Hematopoietic multipotent progenitor cell (in vitro differentiated cells): ENCODE data around the gene OBP2B. TPM values are rescaled to one million over a fixed set of nuclear protein-coding genes. Genes with fewer than 3 reads are reported as not detected.
A peak's percentile ranks its signal among the peaks of the same experiment; 100 is the strongest.
"Not testable (repeated sequence)": the region's sequence is repeated elsewhere in the genome, so short reads cannot be mapped to it uniquely, and the experiment has no call there.

Experiments used
- DNase-seq, 3 donors: peaks; one replicate each; pipeline ENCODE4 v3.0.0-alpha.2; 2011 to 2015; ENCODE audit warnings: low read depth in 2 of 3, low spot score in 2 of 3
- total RNA-seq: library from RNA; depleted of rRNA; stranded (reverse); fragments of >200 nt; gene quantifications from one replicate; pipeline ENCODE4 v1.2.3, GENCODE V29; 2012

The OBP2B gene
- not detected for total RNA-seq

- DNase-seq: not testable (repeated sequence)
Measured at GRCh38 chr9:133208880-133209300, at the start of gene OBP2B. Gene OBP2B (minus strand): TSS chr9:133209250. CDS start chr9:133209199, 51 bp downstream.

GRCh38 chr9:133258061-133259015 lies 49.3 kb upstream of the OBP2B start:
- DNase-seq: no peak

GRCh38 chr9:133257465-133257956 lies 48.5 kb upstream of the OBP2B start:
- DNase-seq: peak in 1 of 3 donors; percentile 43

DNA sequence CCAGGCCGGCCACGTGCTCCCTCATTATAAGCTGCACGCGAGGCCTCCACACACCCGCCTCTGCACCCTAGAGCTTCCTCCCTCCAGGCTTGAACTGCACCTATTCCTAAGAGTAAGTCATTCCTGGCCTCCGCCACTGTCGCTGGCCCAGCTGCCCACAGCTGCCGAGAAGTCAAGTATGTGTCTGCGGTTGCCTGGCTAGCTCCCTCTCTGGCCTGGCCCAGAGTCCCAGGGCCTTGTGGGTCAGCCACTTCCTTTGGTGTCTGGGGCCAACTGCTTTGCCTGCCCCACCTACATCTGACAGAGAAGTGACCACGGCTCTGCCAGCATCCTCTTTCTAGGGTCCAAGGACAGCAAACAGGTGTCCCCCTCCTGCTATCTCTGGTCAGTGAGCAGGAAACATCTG lies 47.6 kb upstream of the OBP2B start:
- no peak for DNase-seq

- DNase-seq: no peak
Measured at GRCh38 chr9:133256136-133256461, 47.0 kb upstream of the OBP2B start.

DNA sequence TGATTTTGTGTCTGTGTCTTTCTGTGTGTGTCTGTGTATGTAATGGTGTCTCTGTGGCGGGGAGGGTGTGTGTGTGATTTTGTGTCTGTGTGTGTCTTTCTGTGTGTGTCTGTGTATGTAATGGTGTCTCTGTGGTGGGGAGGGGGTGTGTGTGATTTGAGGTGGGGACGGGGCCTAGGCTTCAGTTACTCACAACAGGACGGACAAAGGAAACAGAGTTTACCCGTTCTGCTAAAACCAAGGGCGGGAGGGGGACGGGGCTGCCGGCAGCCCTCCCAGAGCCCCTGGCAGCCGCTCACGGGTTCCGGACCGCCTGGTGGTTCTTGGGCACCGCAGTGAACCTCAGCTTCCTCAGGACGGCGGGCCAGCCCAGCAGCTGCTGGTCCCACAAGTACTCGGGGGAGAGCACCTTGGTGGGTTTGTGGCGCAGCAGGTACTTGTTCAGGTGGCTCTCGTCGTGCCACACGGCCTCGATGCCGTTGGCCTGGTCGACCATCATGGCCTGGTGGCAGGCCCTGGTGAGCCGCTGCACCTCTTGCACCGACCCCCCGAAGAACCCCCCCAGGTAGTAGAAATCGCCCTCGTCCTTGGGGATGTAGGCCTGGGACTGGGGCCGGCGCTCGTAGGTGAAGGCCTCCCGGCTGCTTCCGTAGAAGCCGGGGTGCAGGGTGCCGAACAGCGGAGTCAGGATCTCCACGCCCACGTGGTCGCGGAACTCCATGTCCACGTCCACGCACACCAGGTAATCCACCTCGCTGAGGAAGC lies 46.5 kb upstream of the OBP2B start:
- no peak for DNase-seq

- no peak for DNase-seq
Measured at GRCh38 chr9:133254471-133254870, 45.4 kb upstream of the OBP2B start.

- no peak for DNase-seq
Measured at GRCh38 chr9:133253268-133253667, 44.2 kb upstream of the OBP2B start.

DNA sequence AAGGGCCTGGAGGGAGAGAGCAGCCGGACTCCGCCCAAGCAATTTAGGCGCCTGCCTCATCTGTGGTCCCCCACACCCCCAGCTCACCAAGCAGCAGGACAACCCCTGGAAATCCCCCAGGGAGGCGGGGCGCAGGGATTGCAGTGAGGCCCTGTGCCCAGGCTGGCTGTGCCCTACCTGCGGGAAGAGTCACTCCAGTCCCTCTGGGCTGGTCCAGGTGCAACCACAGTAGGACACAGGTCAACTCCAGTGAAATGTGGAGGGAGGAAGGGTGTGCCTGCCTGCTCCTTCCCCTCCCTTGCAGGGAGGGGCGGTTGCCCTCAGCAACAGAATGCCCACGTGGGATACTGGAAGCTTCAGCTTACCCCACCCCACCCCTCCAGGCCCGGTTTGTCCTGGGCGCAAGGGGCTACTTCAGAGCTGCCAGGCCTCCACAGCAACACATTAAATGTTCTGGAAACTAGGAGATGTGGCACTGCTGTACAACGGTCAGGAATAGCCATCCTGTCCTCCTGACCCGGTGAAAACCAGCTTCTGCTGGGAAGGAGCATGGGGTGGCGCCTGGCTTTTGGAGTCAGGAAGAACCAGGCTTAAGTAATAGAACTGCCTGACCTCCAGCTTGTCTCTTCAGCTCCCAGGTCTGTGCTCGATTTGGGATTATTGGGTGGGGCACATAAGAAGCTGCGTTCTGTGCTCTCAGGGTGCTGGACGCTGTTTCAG lies 43.4 kb upstream of the OBP2B start:
- no peak for DNase-seq

DNA sequence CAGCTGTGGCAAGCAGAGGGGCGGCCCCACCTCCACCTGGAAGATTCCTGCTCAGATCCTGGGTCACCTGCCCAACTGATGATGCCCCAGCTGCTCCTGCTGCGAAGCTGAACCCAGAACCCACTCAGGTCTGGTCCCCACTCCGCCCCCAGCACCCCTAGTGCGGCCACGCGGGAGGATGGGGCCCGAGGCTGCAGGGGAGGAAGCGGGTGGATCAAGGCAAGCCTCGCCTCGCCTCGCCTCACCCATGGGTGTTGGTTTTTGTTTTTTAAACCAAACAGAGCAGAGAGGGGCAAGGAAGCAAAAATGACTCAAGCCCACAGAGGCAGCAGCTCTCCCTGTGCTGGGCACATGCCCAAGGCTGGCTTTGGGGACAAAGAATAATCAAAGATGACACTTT lies 42.7 kb upstream of the OBP2B start:
- no peak for DNase-seq

- DNase-seq: not testable (repeated sequence)
Measured at GRCh38 chr9:133251221-133251620, 42.2 kb upstream of the OBP2B start.

DNA sequence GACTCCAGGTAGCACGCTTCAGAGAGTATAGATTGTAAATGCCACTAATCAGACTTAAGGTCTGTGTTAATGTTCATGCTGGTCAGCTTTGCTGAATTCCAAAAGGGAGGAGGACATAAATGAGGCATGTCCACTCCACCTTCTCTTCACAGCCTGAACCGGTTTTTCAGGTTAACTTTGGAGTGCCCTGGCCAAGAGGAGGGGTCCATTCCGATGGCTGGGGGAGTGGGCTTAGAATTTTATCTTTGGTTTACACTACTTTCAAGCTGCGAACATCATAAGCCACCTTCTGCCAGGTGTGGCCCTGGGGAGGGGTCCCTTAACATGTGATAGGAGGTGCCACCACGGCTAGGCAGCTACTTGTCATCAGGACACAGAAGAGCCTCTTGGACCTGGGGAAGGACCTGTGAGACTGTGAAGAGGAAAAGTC lies 41.7 kb upstream of the OBP2B start:
- DNase-seq: no peak

DNA sequence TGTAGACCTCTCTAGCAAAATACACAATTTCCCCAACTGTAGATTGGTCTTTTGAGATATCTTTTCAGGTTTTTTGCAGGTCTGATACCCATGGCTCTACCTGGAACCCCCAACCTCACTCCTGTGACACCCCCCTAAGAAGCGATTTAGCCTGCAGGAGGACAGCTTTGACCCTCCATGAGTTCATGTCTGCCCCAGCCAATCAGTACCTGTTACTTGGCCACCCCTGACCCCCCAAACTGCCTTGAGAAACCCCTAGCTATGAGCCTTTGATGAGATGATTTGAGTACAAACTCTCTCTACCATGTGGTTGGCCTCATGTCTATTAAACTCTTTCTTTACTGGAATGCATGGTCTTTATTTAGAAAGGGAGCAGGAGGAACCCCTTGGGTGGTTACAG lies 40.3 kb upstream of the OBP2B start:
- DNase-seq: no peak

DNA sequence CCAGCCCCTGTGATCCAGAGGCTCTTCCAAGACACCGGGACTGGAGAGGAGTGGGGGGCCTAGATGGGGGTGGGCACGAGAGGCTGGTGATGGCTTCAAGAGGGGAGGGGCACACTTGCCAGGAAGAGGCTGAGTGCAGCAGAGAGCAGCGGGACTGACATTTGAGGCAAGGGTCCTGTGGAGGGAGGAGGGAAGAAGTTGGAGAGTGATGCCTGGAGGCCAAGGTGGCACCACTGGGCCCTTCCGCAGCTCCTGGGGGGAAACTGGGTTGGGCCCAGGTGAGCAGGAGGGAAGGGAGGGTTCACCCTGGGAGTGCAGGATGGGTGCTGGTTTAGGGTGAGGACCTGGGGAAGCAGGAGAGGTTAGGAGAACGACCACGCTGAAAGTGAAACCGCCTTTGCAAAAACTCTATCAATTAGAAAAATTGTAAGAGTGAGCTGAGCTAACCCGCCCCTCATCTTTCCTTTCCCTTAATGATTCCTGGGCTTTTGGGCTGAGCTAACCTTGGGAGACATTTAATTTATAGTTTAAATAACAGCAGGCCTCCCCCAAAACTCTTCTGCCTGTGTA lies 39.8 kb upstream of the OBP2B start:
- DNase-seq: no peak

DNA sequence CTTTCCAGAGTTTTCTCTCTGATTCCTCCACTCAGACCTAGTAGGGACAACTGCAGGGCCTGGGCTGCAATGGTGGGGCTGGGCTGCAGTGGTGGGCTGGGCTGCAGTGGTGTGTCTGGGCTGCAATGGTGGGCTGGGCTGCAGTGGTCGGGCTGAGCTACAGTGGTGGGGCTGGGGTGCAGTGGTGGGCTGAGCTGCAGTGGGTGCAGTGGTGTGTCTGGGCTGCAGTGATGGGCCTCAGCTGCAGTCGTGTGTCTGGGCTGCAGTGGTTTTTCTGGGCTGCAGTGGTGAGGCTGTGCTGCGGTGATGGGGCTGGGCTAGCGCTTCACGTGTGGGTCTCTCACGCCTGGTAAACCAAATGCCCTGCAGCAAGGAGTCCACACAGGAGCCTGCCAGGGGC lies 38.6 kb upstream of the OBP2B start:
- no peak for DNase-seq

GRCh38 chr9:133246991-133247390 lies 37.9 kb upstream of the OBP2B start:
- DNase-seq: no peak

GRCh38 chr9:133246562-133246961 lies 37.5 kb upstream of the OBP2B start:
- DNase-seq: no peak

DNA sequence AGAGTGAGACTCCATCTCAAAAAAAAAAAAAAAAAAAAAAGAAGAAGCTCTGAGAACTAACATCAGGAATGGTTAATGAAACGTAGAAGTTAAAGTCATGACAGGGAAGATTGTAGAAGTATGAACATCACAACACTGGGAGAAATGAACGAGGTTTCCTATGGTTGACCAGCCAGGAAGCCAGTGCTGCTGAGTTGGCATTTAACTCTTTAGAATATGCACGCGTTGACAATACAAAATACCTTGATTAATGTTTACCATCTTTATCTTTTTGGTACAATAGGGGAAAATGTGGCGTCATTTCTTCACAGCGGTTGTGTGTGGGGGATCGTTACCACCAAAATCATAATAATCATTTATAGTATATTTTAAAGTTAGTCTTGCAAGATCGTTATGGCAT lies 33.9 kb upstream of the OBP2B start:
- DNase-seq: peak in 2 of 3 donors; percentile 24 to 58

- no peak for DNase-seq
Measured at GRCh38 chr9:133242241-133242640, 33.2 kb upstream of the OBP2B start.

- DNase-seq: no peak
Measured at GRCh38 chr9:133239533-133240090, 30.6 kb upstream of the OBP2B start.
